Measurements from ENCODE around the gene FABP2.
"Not testable (repeated sequence)": the region's sequence is repeated elsewhere in the genome, so short reads cannot be mapped to it uniquely, and the experiment has no call there.

FABP2 gene

DNA sequence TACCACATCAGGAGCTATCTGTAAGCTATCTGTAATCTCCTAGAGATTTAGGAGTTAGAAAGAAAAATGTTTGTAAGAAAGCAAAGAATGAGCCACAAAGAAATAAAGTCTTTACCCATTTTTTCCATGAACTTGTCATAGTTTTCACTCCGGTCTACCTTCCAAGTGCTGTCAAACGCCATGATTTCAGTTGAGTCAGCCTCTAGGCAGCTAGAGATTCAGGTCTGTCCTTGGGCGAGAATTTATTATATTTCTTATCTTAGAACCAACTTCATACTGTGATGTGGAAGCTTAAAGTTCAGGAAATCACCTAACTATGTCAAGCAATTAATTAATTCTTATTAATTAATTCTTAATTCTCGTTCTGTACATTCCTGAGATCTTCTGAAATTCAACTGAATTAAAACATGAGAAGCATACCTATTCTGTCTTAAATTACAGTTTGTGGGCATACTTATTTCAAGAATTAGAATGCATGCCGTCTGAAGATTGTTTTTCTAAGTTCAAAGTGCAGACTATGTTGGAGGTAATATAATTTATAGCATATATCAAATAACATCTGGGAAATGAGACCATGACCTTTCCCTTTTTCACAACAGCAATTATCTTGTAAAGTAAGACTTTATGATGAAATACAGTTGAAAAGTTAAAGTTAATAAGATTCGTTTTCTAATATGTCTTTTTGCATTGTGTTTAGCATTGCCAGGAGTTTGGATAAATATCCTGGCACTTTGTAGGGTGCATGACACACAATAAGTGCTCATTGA, at the start of gene FABP2:
Gene FABP2, minus strand, starts transcription at position 218 of the 767 bp plus-strand sequence. Its CDS starts 36 bp downstream, at position 182.
- DNase-seq, result no peak

DNA sequence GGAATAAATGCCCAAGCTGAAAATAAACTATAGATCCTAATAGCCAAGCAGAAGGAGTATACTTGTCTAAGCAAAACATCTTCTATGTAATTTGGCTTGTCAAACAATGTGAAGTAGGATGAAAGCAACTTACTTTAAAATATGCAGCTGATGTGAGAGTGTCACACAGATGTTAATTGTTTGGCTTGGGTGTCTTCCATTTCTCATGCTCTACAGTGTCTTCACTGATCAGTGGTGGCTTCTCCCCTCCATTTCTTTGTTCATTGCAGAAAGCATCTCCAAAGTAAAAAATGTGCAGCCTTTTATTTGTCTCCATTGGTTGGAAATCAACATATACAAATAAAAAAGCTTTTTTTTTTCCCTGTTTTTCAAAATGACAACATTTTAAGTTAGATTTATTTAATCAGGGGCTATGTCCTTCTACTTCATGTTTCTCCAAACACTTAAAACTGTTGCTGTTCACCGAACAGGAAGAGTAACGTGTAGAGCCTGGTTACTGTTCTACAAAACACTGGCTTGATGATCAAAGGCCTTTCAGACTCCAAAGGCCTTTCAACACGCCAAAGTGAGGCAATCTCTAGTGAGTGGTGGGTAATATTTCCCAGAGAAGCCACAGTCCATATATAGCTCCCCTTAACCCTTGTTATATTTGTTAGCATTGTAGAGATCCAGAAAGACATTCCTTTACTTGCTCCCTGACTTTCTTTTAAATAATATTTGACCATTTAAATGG, 49.2 kb upstream of the FABP2 start:
- not testable (repeated sequence) for DNase-seq

- peak; percentile 60 for DNase-seq
Observed at GRCh38 chr4:119370392-119370791, 48.5 kb upstream of the FABP2 start.

GRCh38 chr4:119366802-119367201, 44.9 kb upstream of the FABP2 start:
- not testable (repeated sequence) for DNase-seq

- not testable (repeated sequence) for DNase-seq
Observed at GRCh38 chr4:119364203-119364602, 42.3 kb upstream of the FABP2 start.

DNA sequence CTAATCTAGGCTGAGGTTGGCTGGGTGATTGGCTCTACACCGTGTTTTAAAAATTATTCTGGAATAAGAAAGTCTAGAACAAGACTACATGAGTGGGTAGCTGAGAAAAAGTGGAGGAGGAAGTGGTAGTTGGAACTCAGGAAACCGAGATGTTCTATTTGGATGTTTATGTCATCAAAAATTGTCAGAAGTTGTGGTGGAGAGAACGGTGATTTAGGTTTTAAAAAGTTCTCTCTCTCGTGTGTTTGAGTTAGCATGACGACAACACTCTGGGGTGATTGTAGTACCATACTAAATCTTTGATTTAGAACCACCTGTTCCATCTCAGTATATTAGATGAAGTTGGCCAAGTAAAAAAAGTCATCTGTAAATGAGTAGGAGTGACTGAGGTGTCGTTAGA, 41.4 kb upstream of the FABP2 start:
- not testable (repeated sequence) for DNase-seq

DNA sequence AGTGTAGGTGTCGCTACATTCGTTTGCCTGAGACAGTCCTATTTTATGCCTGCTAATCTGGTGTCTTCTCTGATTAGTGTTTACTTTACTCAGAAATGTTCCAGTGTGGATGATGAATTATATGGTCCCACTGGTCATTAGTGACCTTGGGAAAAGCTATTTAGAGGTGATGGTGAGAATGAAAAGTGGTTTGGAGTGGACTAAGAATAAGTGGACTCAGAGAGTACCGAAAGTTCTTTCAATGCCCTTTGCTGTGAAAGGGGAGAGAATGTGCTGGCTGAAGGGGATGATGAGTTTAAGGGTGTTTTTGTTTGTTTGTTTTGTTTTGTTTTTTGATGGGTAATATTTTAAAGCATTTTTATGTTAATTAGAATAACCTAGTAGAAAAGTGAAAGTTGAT, 40.5 kb upstream of the FABP2 start:
- not testable (repeated sequence) for DNase-seq

DNA sequence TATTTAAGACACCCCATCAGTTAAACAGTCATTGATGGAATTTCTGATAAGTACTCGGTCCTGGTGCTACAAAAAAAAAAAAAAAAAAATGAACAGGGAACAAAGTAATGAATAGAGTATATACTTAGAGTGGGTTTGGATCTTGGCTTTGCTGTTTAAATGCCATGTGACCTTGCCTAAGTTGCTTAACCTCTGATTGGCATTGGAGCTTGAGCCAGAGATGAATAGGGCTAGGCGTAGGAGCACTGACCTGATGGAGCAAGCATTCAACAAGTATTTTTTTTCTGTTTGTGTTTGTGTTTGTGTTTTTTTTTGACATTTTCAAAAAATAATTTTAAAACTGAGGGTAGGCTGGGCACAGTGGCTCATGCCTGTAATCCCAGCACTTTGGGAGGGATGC, 37.9 kb upstream of the FABP2 start:
- DNase-seq, result not testable (repeated sequence)

DNA sequence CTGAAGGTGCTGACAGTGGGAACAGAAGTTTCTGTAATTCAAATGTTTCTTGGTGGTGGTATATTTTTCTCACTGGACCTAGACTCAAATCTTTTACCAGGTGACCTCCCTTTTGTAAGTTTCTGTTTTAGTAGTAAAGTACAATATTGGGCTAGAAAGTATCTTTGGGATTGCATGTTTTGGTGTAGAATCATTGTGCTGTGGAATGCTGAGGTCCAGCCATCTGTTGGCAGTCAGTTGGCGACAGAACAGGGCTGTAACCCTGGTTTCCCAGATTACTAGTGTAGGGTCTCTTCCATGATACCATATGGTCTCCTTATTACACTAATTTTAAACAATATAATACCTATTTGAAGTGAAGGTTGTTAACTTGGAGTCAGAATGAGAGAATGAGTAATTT, 34.9 kb upstream of the FABP2 start:
- DNase-seq, result not testable (repeated sequence)

- DNase-seq, result not testable (repeated sequence)
Observed at GRCh38 chr4:119356041-119356440, 34.1 kb upstream of the FABP2 start.

GRCh38 chr4:119353364-119353763, 31.4 kb upstream of the FABP2 start:
- DNase-seq, result not testable (repeated sequence)

DNA sequence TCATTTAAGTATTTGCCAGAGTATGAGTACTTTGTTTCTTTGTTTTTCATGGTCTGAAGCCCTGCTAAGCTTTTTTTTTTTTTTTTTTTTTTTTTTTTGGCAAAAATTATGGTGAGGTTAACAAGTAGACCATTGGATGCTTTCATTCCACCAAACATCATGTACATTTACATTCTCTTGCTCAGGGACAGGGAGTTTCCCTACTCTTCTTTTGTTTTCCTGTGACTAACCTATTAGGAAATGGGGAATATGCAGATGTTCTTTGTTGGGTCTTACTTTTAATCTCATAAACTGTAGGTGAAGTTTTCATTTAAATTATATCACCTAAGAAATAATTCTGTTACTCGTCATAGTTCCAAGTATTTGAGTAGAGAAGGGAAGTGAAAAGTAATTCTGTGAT, 26.2 kb upstream of the FABP2 start:
- DNase-seq, result not testable (repeated sequence)

- not testable (repeated sequence) for DNase-seq
Observed at GRCh38 chr4:119343293-119343692, 21.4 kb upstream of the FABP2 start.

DNA sequence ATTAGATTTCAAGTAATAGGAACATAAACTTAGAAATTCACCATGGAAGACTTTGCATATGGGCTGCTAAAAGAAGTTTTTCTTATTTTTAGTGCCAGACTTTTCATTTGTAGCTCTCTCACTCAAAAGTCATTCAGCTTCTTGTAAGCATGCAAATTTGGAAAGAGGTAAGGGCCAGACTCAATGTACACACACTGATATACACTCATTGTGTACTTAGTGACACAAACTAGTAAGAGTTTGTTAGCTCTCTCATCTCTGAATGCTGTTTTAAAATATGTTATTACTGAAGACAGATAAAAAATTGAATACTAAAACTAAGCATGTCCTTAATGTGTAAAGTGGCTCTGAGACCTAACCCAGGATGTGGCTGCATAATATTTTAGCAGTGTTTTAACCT, 18.0 kb upstream of the FABP2 start:
- not testable (repeated sequence) for DNase-seq

GRCh38 chr4:119337010-119337409, 15.1 kb upstream of the FABP2 start:
- no peak for DNase-seq

GRCh38 chr4:119336332-119336979, 14.5 kb upstream of the FABP2 start:
- DNase-seq, result not testable (repeated sequence)

DNA sequence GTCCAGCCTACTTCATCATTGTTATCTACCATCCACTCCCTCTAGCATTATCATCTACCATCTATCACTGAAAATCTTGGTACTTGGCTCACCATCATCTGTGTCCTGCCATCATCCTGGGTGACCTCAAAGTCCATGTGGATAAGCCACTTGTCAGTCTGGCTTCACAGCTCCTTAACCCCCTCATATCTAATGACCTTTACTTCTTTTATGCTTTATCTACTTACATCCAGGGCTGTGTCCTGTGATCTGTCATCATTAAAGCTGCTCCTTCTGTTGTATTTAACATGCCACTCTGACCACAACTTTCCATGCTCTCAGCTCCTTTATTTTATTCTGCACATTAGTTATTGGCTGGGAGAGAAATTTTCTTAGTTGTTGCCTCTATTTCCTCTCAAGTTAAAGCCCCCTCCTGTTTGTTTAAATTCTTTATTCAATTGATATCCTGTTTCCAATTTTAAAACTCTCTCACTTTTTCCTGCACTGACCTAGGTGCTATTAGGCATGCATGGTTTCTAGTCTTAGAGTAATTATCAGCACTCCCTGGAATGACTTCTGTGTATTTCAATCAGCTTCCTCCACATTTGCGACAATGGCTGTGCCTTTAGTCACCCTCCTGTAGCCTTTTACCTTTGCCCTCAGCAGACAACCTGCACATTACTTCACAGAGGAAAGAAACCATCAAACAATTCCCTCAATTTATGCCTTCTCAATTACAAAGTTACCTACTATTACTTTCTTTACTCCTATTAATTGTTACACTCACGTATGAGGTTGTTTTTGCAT, 8.1 kb upstream of the FABP2 start:
- no peak for DNase-seq

- DNase-seq, result no peak
Observed at GRCh38 chr4:119328695-119329094, 6.8 kb upstream of the FABP2 start.

GRCh38 chr4:119317990-119318389, 3.9 kb downstream of the FABP2 start:
- no peak for DNase-seq

GRCh38 chr4:119315036-119315435, 6.9 kb downstream of the FABP2 start:
- DNase-seq, result no peak

GRCh38 chr4:119314356-119314755, 7.6 kb downstream of the FABP2 start:
- no peak for DNase-seq

DNA sequence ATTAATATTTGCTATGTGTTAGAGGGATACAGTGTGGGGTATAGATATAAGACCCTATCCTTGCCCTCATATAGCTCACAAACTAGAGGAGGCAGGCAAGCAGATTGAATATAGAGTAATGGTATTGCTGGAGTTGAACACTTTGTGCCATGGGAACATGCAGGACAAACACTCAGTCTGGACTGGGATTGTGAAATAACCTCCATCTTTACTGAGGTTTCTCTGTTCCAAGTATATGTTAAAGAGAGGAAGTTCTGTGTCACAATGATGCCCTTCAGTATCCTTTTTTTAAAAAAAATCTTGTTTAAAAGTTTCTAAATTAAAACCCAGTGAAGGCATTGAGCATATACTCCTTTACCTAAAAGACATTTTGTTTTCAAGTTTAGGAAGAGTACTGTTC, 8.7 kb downstream of the FABP2 start:
- no peak for DNase-seq

- no peak for DNase-seq
Observed at GRCh38 chr4:119310826-119311225, 11.1 kb downstream of the FABP2 start.
